OCI-LY1 (cell line): ENCODE results near the gene KRTAP20-3.

Experiments used
- EZH2 ChIP-seq: fragments of 200-600 bp; sonication (generic), shearing (Covaris generic); IDR thresholded peaks from 2 replicates; pipeline ENCODE4 v1.8.0; 2017; ENCODE audit warnings: borderline replicate concordance, mixed run types, mild to moderate bottlenecking, antibody characterized with exemption, low read length, moderate library complexity, mixed read lengths
- TF ChIP-seq, protein P1 (sequence below): fragments of 200-600 bp; sonication (generic), shearing (Covaris generic); IDR thresholded peaks from 2 replicates; pipeline ENCODE4 v1.5.1; 2017; ENCODE audit warnings: mild to moderate bottlenecking, antibody characterized with exemption, low read length, moderate library complexity, mixed read lengths

DNA sequence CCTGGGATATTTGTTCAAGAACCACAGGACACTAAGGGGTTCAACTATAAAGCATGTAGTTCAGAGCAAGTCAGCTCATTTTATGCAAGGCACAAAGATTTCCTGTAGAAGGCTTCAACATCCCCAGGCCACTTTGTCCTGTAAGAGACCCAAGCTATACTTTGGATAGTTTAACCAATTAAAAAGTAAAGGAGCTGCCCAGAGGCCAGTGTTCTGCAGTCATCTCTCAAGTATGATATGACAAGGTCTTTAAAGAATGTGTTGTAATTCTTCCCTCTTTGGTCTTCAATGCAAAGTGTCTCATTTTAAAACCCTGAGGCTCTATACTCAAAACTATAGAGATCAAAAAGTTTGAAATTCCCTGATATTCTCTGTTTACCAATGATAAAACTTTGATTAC lies 34.1 kb downstream of the KRTAP20-3 start:
- TF ChIP-seq, protein P1, sequence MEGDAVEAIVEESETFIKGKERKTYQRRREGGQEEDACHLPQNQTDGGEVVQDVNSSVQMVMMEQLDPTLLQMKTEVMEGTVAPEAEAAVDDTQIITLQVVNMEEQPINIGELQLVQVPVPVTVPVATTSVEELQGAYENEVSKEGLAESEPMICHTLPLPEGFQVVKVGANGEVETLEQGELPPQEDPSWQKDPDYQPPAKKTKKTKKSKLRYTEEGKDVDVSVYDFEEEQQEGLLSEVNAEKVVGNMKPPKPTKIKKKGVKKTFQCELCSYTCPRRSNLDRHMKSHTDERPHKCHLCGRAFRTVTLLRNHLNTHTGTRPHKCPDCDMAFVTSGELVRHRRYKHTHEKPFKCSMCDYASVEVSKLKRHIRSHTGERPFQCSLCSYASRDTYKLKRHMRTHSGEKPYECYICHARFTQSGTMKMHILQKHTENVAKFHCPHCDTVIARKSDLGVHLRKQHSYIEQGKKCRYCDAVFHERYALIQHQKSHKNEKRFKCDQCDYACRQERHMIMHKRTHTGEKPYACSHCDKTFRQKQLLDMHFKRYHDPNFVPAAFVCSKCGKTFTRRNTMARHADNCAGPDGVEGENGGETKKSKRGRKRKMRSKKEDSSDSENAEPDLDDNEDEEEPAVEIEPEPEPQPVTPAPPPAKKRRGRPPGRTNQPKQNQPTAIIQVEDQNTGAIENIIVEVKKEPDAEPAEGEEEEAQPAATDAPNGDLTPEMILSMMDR = no peak
- TF ChIP-seq EZH2 = no peak
